Left renal cortex interstitium (tissue), 4 donors: ENCODE data around the gene LRFN5. TPM values are rescaled to one million over a fixed set of nuclear protein-coding genes. Genes with fewer than 3 reads are reported as not detected.
"Not testable (repeated sequence)": the region's sequence is repeated elsewhere in the genome, so short reads cannot be mapped to it uniquely, and the experiment has no call there.

ENCODE experiments used
- DNase-seq, 4 donors: peaks; one replicate each; pipeline ENCODE4 v3.0.0-alpha.2; 2013; ENCODE audit warnings: low read depth in 4 of 4, low spot score in 2 of 4, missing footprints in 1 of 4
- polyA plus RNA-seq, 4 donors: library from polyadenylated mRNA; unstranded; fragments of 120-200 nt; gene quantifications; one replicate each; pipeline ENCODE4 v1.2.1, GENCODE V29; 2013; ENCODE audit not compliant: insufficient read length in 4 of 4

Gene LRFN5
- polyA plus RNA-seq, 4 donors, result 9.5 to 11.3 (median 10.5) TPM

DNA sequence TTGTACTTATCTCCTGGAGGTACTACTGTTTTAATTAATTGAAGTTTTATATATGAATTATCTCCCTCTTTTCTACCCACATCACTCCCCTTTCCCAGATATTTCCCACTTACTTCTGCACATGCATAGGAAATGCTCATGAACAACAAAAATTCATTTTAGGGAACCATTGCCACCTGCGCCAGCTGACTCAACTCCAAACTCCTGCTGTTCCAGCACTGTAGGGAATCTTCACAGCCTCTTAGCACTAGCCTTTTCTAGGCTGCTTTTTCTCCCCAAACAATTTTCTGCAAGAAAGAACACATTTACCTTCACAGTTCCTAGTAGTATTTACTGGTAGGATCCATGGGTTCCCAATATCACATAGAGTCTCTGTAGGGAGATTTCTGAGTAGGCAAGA is 268.4 kb downstream of the LRFN5 start:
- no peak for DNase-seq

DNA sequence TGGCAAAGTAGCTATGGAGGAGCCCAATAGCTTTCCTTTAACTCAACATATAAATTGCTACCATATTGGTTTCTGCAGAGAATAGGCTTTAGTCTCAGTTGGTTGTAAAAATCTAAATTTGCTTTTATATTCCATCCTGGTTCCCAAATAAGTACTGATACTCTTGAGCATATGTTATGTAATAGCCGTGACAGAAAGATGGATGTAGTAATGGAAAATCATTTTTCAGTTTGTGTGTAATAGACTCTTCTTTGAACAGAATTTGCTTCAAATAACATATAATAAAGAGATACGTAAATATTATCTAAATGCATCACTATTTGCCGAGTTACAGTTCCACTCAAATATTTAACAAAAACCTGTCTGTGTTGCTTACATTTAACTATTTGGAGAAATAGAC is 271.6 kb downstream of the LRFN5 start:
- no peak for DNase-seq

DNA sequence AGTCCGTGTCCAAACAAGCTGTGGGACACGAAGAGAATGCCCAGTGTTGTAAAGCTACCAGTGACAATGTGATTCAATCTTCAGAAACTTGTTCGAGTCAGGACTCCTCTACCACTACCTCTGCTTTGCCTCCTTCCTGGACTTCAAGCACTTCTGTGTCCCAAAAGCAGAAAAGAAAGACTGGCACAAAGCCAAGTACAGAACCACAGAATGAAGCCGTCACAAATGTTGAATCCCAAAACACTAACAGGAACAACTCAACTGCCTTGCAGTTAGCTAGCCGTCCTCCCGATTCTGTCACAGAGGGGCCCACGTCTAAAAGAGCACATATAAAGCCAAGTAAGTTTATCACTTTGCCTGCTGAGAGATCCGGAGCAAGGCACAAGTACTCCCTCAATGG is 284.9 kb downstream of the LRFN5 start:
- no peak for DNase-seq

DNA sequence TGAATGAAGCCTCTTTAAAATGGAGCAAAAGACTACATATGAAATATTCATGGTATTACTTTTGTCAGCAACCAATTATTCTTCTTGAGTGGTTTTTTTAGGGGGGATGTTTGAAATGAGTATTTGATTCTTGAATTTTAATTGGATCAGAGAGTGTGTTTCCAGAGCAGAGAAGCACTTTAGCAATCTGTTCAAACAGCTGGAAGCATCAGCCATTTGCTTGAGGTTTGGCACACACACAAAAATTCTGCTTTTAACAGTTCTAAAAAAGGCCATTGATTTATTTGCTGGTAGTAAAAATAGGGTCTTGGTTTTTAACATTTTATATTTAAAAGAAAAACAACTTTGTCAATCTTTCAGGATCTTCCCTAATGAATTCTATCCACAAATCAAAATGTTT is 292.7 kb downstream of the LRFN5 start:
- peak in 1 of 4 donors; percentile 6 for DNase-seq

DNA sequence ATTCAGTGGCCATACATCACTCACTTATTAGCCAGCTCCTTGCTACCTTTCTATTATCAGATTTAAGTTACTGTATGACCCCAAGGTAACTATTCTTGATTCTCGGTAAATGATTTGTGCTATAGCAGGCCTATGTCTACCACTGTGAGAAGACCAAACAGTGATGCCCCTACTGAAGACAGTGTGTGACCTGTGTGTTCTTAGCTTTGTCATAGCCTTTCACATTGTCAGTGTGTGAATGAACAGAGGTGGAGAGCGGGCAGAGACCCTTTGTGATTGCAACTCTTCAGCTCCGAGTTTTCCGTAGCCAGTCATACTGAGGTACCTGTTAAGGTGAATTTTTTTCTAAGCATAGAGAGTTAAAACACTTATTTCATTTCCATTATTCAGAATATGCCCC is 294.0 kb downstream of the LRFN5 start:
- no peak for DNase-seq

DNA sequence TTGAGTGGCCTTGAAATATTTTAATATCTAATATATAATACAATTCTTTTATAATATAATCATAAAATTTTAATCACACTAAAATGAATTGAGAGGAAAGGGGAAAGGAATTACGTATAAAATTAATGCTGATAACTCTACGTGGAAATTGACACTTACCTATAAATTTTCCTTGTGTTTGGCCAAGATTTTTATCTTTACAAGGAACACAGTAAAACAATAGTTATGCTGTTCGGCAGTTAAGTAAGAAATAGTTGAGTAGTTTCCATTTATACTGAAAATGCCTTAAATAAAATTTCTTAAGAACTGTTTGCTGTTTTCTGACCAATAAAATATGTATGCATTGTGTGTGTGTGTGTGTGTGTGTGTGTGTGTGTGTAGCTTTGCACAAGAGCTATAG is 294.4 kb downstream of the LRFN5 start:
- DNase-seq, result no peak

DNA sequence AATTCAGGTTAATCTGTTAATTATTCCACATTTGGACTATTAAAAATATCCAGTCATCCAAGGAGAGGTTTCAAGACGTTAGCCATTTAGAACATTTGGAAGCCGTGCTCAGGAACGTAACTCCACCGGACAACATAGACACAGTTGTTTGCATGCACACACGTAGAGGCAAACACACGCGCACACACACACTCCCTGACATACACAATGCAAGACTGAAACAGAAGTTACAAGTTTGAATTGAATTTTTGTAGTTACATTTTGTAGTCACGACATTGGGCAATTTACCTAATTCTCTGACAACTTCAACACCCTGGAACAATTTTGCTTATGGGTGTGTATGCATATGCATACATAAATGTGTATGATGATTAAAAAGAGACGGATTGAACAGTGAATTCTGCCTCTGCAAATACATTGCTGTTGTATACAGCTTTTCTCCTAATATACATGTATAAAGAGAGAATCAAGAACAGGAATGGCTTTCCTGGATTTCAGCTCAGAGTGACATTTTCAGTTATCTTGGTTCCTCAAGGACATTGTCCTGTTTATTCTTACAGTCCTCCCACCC is 298.8 kb downstream of the LRFN5 start:
- no peak for DNase-seq

DNA sequence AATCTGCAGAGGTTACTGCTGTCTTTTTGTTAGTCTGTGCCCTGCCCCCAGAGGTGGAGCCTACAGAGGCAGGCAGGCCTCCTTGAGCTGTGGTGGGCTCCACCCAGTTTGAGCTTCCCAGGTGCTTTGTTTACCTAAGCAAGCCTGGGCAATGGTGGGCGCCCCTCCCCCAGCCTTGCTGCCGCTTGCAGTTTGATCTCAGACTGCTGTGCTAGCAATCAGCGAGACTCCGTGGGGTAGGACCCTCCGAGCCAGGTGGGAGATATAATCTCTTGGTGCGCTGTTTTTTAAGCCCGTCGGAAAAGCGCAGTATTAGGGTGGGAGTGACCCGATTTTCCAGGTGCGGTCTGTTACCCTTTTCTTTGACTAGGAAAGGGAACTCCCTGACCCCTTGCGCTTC is 304.5 kb downstream of the LRFN5 start:
- DNase-seq, result not testable (repeated sequence)

DNA sequence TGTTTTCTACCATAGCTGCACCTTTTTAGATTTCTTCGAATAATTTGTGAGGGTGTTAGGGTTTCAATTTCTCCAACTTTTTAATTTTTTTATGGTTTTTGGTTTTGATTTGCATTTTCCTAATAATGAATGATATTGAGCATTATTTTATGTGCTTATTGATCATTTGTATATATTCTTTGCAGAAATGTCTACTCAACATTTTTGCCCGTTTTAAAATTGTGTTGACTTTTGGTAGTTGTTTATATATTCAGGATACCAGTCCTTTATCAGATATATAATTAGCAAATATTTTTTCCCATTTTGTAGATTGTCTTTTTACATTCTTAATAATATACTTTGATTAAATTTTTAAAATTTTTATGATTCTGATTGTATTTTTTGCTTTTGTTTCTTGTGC is 306.7 kb downstream of the LRFN5 start:
- DNase-seq, result no peak

DNA sequence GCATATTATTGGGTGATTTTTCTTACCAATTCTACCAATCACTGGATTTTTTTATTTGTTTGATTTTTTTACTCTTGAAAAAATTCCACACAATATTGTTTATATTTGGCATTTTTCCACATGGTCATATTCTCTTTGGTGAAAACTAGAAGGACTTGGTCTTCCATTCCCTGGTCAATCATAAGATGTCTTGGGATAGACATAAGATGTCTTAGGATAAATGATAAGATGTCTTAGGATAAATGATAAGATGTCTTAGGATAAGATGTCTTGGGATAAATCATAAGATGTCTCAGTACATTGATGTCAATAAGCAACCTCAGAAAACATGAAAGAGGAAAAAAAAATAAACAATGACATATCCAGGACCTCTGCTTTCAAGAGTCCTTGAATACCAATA is 309.1 kb downstream of the LRFN5 start:
- DNase-seq, result no peak

DNA sequence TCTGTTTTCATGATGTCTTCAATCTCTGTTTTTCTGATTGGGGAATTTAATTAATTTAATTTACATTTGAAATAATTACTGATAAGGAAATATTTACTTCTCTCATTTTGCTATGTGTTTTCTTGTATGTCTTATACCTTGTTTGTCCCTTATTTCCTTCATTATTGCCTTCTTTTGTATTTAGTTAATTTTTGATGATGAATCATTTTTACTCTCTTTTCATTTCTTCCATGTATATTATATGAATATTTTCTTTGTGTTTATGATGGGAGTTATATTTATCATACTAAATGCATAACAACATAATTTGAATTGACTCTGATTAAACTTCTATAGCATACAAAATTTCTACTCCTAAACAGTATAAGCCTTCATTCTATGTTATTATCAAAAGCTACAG is 309.6 kb downstream of the LRFN5 start:
- no peak for DNase-seq

DNA sequence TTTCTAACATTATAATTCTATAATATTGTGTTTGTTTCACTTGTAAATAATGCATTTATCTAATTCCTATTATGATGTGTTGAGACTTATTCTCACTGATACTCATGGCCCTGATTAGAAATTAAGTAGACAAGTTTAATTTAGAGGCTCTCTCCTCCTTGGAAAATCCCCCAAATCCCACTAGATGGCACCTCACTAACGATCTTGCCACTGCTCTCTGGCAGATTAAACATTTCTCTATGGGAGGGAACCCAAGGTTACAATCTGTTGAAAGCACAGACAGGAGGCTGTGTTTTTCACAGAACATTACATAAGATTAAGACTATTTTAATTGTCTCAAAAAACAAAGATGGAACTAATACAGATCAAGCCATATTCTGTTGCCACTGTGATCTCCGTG is 318.7 kb downstream of the LRFN5 start:
- peak in 1 of 4 donors; percentile 20 for DNase-seq

DNA sequence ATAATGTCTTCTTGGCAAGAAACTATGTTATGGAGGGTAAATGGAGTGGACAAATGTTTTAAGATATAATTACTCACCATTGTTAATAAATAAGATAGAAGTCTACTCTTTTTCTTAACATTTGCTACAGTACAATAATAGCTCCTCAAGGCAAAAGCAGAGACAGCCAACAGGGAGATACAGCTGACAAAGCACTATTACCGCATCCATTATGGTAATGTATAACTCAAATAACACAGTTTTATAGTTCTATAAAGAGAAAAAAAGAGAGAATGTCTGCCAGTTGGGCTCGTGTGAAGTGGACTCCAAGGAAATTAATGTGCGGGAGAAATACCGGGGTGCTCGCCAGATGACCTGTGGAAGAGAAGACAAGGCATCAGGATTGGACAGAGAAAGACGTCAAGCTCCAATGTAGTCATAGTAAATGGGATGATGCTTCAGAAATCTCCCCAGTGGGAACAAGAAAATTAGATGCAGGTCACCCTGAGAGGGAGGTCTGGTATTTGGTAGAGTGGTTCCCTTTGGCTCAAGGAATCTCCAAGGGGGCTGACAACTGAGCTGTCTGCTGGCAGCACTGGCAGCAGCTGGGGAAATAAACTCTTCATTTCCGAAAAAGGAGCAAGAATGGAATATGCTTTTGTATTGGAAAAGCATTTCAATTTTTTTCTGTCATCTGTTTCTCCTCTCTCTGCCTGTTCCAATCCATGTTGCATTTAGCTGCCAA is 343.9 kb downstream of the LRFN5 start:
- DNase-seq, result no peak
